HCT116 (cell line): Measurements from ENCODE around the gene EIF2AK3. TPM values are rescaled to one million over a fixed set of nuclear protein-coding genes. Genes with fewer than 3 reads are reported as not detected.

Experiments used
- ATAC-seq: fragments of 200-7000 bp; cut with Tn5 transposase; 2 replicates; pipeline ENCODE4 v1.9.1; 2020; ENCODE audit warnings: mild to moderate bottlenecking, moderate library complexity
- BruUV-seq: library from RNA; stranded (reverse); fragments of 400-500 nt; replicated peaks from 2 replicates; lab custom pipeline; 2021; lab: Mats Ljungman, UMichigan
- CTCF ChIA-PET: fragments of 300-600 bp; sonication (Branson Sonifier 250); formaldehyde crosslinking; loops from one replicate; lab custom pipeline; 2021; ENCODE audit warnings: antibody characterized with exemption; lab: Charles Lee
- POLR2A ChIA-PET: fragments of 300-600, 350-600 bp; sonication (Branson Sonifier 250); formaldehyde crosslinking; loops from one replicate; lab custom pipeline; 2021; ENCODE audit warnings: antibody characterized with exemption; lab: Charles Lee
- RAD21 ChIA-PET, 2 experiments: fragments of 300-600 bp; sonication (Branson Sonifier 250); formaldehyde crosslinking; loops; one replicate each; lab custom pipeline; 2023; ENCODE audit warnings: low total read pairs in 2 of 2; ENCODE audit not compliant: uncharacterized antibody in 2 of 2, unreplicated experiment in 2 of 2, low non-redundant PET in 1 of 2; lab: Charles Lee
- DNase-seq: peaks from one replicate; pipeline ENCODE4 v3.0.0-alpha.2; 2010; ENCODE audit warnings: low read depth, low spot score
- H2AFZ ChIP-seq: fragments of 200-600 bp; shearing (Covaris generic), sonication (generic); 2 replicates; pipeline ENCODE4 v1.6.1; 2017; ENCODE audit warnings: low read depth, mixed run types, mixed read lengths, antibody characterized with exemption, low read length; ENCODE audit not compliant: poor library complexity, severe bottlenecking
- H3K27ac ChIP-seq: 2 replicates; pipeline ENCODE4 v1.5.1; 2012; ENCODE audit warnings: low read depth, low read length
- H3K27me3 ChIP-seq: fragments of 200-600 bp; sonication (generic); 2 replicates; pipeline ENCODE4 v1.6.1; 2016; ENCODE audit warnings: mixed run types, low read length, mixed read lengths; ENCODE audit not compliant: insufficient read depth
- H3K36me3 ChIP-seq, 2 experiments: fragments of 200-500 bp in 1 of 2; fragments of 200-600 bp in 1 of 2; sonication (Bioruptor generic) in 1 of 2; sonication (generic) in 1 of 2; 2 replicates each; pipeline versions ENCODE4 v1.5.1 to v1.6.1; 2014 to 2016; ENCODE audit warnings: low read length in 2 of 2, inconsistent platforms in 1 of 2, mixed read lengths in 1 of 2, mixed run types in 1 of 2; ENCODE audit not compliant: insufficient read depth in 2 of 2, control insufficient read depth in 1 of 2
- H3K4me1 ChIP-seq, 2 experiments: fragments of 200-600 bp in 1 of 2; sonication (generic) in 1 of 2; 2 replicates each; pipeline versions ENCODE4 v1.5.1 to v1.6.1; 2012 to 2017; ENCODE audit warnings: low read length in 2 of 2, inconsistent platforms in 1 of 2, mild to moderate bottlenecking in 1 of 2, mixed read lengths in 1 of 2, mixed run types in 1 of 2, moderate library complexity in 1 of 2; ENCODE audit not compliant: insufficient read depth in 2 of 2, control insufficient read depth in 1 of 2
- H3K4me2 ChIP-seq: fragments of 200-600 bp; sonication (generic); 2 replicates; pipeline ENCODE4 v1.6.1; 2017; ENCODE audit warnings: mixed run types, low read length, mixed read lengths
- H3K4me3 ChIP-seq, 2 experiments: fragments of 200-600 bp in 1 of 2; sonication (generic) in 1 of 2; replicated peaks in 1 of 2; 2 replicates each; pipeline ENCODE4 v1.5.1; 2011 to 2016; ENCODE audit warnings: low read length in 2 of 2, control low read depth in 1 of 2, low read depth in 1 of 2, mild to moderate bottlenecking in 1 of 2, mixed read lengths in 1 of 2, mixed run types in 1 of 2
- H3K79me2 ChIP-seq: fragments of 200-600 bp; sonication (generic); 2 replicates; pipeline ENCODE4 v1.6.1; 2017; ENCODE audit warnings: mild to moderate bottlenecking, mixed run types, low read length, moderate library complexity, mixed read lengths; ENCODE audit not compliant: insufficient read depth
- H3K9ac ChIP-seq: fragments of 200-600 bp; sonication (generic); 2 replicates; pipeline ENCODE4 v1.6.1; 2016; ENCODE audit warnings: low read length, mixed read lengths
- H3K9me2 ChIP-seq: fragments of 200-600 bp; sonication (generic), shearing (Covaris generic); 2 replicates; pipeline ENCODE4 v1.6.1; 2017; ENCODE audit warnings: mixed run types, mild to moderate bottlenecking, moderate library complexity; ENCODE audit not compliant: insufficient read depth
- H3K9me3 ChIP-seq, 2 experiments: fragments of 200-500 bp in 1 of 2; fragments of 200-600 bp in 1 of 2; sonication (Bioruptor generic) in 1 of 2; sonication (generic) in 1 of 2; 2 replicates each; pipeline ENCODE4 v1.6.1; 2014 to 2017; ENCODE audit warnings: low read length in 2 of 2, mixed read lengths in 2 of 2, inconsistent platforms in 1 of 2, low read depth in 1 of 2, mild to moderate bottlenecking in 1 of 2, mixed run types in 1 of 2, moderate library complexity in 1 of 2; ENCODE audit not compliant: control insufficient read depth in 1 of 2, insufficient read depth in 1 of 2
- H4K20me1 ChIP-seq: fragments of 200-600 bp; sonication (generic), shearing (Covaris generic); 2 replicates; pipeline ENCODE4 v1.6.1; 2017; ENCODE audit warnings: mixed run types, mild to moderate bottlenecking, moderate library complexity; ENCODE audit not compliant: insufficient read depth
- CBX3 ChIP-seq: IDR thresholded peaks from 2 replicates; pipeline ENCODE4 v1.6.1; 2012; ENCODE audit warnings: low read depth
- EGR1 ChIP-seq: IDR thresholded peaks from 2 replicates; pipeline ENCODE4 v1.6.1; 2012; ENCODE audit warnings: low read depth
- ELF1 ChIP-seq: IDR thresholded peaks from 2 replicates; pipeline ENCODE4 v1.6.1; 2012; ENCODE audit warnings: low read depth, borderline replicate concordance
- EZH2 ChIP-seq: fragments of 200-600 bp; sonication (generic); IDR thresholded peaks from 2 replicates; pipeline ENCODE4 v1.6.1; 2017; ENCODE audit warnings: antibody characterized with exemption, mixed run types
- FOSL1 ChIP-seq: IDR thresholded peaks from 2 replicates; pipeline ENCODE4 v1.6.1; 2012; ENCODE audit warnings: low read depth
- JUND ChIP-seq: IDR thresholded peaks from 2 replicates; pipeline ENCODE4 v1.6.1; 2012
- POLR2AphosphoS5 ChIP-seq: IDR thresholded peaks from 2 replicates; pipeline ENCODE4 v1.6.1; 2011; ENCODE audit warnings: mild to moderate bottlenecking, low read depth, low read length, moderate library complexity
- SP1 ChIP-seq: IDR thresholded peaks from 2 replicates; pipeline ENCODE4 v1.6.1; 2012; ENCODE audit warnings: low read depth
- SRF ChIP-seq: IDR thresholded peaks from 2 replicates; pipeline ENCODE4 v1.6.1; 2012; ENCODE audit warnings: low read depth
- YY1 ChIP-seq: IDR thresholded peaks from 2 replicates; pipeline ENCODE4 v1.6.1; 2011; ENCODE audit warnings: low read length, low read depth, moderate library complexity, mild to moderate bottlenecking; ENCODE audit not compliant: insufficient replicate concordance; ENCODE audit errors: extremely low read depth
- ZNF274 ChIP-seq: fragments of 200-500 bp; sonication (Bioruptor generic); IDR thresholded peaks from 2 replicates; pipeline ENCODE4 v1.6.1; 2014; ENCODE audit warnings: mild to moderate bottlenecking, low read depth, low read length, inconsistent platforms
- intact Hi-C: fragments of 100-400 bp; cut with micrococcal nuclease; formaldehyde crosslinking; loops from 2 replicates; pipeline ENCODE4 v1.10.0; 2022
- total RNA-seq: library from RNA; stranded (reverse); gene quantifications from one replicate; pipeline ENCODE4 v1.2.1, GENCODE V29; 2021; ENCODE audit not compliant: unreplicated experiment
- TF ChIP-seq, protein P1 (sequence below): IDR thresholded peaks from 2 replicates; pipeline ENCODE4 v1.6.1; 2012
- TF ChIP-seq, protein P2 (sequence below): IDR thresholded peaks from 2 replicates; pipeline ENCODE4 v1.6.1; 2012
- TF ChIP-seq, protein P3 (sequence below): IDR thresholded peaks from 2 replicates; pipeline ENCODE4 v1.6.1; 2011; ENCODE audit warnings: mild to moderate bottlenecking, low read length, moderate library complexity; ENCODE audit not compliant: insufficient replicate concordance; ENCODE audit errors: extremely low read depth
- TF ChIP-seq, protein P4 (sequence below): IDR thresholded peaks from 2 replicates; pipeline ENCODE4 v1.6.1; 2012; ENCODE audit warnings: low read depth

EIF2AK3 gene
- total RNA-seq, 1 experiment from 2014 or later, result 8.9 TPM

DNA sequence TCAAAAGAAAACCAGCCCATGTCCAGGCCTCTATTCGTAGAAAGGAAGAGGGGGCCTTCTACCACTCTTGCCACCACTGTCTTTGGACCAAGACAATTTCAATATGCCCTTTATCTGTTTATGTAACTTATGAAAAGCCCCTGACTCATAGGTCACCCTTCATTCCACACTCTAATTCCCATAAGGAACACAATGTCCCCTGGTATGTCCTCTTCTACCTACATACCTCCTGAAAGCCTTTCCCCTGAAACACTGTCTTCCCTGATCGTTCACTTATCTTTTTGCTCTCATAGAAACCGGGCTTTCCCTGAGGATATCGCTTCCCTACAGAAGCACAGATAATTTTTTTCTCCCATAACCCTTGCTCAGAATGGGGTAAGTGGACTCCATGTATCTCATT, 13.3 kb downstream of the EIF2AK3 start:
- no peak for DNase-seq
- ChIA-PET CTCF (no interaction called here), POLR2A (no interaction called here), RAD21 (no interaction called here)
- no peak overlapping the region for H3K9ac ChIP-seq
- intact Hi-C loops, result no loop called here
- H2AFZ ChIP-seq, result no peak overlapping the region
- no peaks in the 10 kb centered on the region for H3K9me2 ChIP-seq
- BruUV-seq, result no TSS peak
- peaks cover 8% of the 10 kb centered on the region; the same call in 1 of the 2 replicates for H3K79me2 ChIP-seq
- H3K4me3 ChIP-seq, result no peak overlapping the region
- no peak for ATAC-seq
- no peaks in the 10 kb centered on the region for H3K27me3 ChIP-seq
- H3K4me1 ChIP-seq, result peaks cover 12 to 36% of the 10 kb centered on the region in 2 experiments
- no peak overlapping the region for H3K27ac ChIP-seq
- no peaks in the 10 kb centered on the region for H4K20me1 ChIP-seq
- H3K36me3 ChIP-seq, result no peaks in the 10 kb centered on the region
- no peak for TF ChIP-seq JUND
- no peak for TF ChIP-seq SRF
- TF ChIP-seq SP1, result no peak
- no peak for TF ChIP-seq CBX3
- peak overlapping the region; percentile 24; the same call in 1 of the 2 replicates for H3K4me2 ChIP-seq
- no peaks in the 10 kb centered on the region for H3K9me3 ChIP-seq

DNA sequence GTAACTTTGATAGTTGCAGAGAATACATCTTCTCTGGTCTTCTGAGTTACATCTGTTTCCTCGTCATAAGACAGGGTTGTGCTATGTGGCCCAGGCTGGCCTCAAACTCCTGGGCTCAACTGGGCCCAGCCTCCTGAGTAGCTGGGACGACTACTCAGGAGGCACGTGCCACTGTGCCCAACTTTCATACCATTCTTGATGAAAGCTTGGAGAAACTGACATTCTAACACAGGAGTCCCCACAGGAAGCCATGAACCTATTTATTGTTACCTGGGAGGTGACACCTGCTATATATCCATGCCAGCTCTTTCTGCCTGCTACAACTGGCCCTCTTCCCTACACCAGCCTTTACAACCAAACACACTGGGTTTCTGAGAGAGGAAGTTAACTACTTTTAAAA, 19.1 kb downstream of the EIF2AK3 start:
- ChIA-PET CTCF (interaction anchor here (0.7 to 1.4 kb wide), 2 partner anchors 13 to 60 kb away, joined by 3 read pairs; no protein-coding TSS in a partner anchor), RAD21 (no interaction called here), POLR2A (no interaction called here)
- intact Hi-C loops, result no loop called here
- Histone ChIP-seq H2AFZ (no peak overlapping the region), H3K79me2 (0 out of 2 replicates have a peak, but pooled peaks cover 2% of the 10 kb centered on the region), H3K4me2 (no peak overlapping the region), H4K20me1 (0 out of 2 replicates have a peak, but pooled peaks cover under 1% of the 10 kb centered on the region), H3K4me3 (no peak overlapping the region), H3K36me3 (no peaks in the 10 kb centered on the region), H3K4me1 (peaks cover 12 to 35% of the 10 kb centered on the region in 2 experiments), H3K9me2 (no peaks in the 10 kb centered on the region), H3K27me3 (no peaks in the 10 kb centered on the region), H3K9me3 (no peaks in the 10 kb centered on the region), H3K27ac (no peak overlapping the region), H3K9ac (no peak overlapping the region)
- no TSS peak for BruUV-seq
- DNase-seq (no peak), ATAC-seq (no peak)
- TF ChIP-seq EZH2 (no peak), JUND (no peak), FOSL1 (no peak), ZNF274 (no peak), POLR2AphosphoS5 (no peak), YY1 (no peak), ELF1 (no peak), EGR1 (no peak)
- TF ChIP-seq, protein P1, sequence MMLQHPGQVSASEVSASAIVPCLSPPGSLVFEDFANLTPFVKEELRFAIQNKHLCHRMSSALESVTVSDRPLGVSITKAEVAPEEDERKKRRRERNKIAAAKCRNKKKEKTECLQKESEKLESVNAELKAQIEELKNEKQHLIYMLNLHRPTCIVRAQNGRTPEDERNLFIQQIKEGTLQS, result no peak
- TF ChIP-seq, protein P2, sequence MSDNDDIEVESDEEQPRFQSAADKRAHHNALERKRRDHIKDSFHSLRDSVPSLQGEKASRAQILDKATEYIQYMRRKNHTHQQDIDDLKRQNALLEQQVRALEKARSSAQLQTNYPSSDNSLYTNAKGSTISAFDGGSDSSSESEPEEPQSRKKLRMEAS, result no peak
- TF ChIP-seq, protein P3, sequence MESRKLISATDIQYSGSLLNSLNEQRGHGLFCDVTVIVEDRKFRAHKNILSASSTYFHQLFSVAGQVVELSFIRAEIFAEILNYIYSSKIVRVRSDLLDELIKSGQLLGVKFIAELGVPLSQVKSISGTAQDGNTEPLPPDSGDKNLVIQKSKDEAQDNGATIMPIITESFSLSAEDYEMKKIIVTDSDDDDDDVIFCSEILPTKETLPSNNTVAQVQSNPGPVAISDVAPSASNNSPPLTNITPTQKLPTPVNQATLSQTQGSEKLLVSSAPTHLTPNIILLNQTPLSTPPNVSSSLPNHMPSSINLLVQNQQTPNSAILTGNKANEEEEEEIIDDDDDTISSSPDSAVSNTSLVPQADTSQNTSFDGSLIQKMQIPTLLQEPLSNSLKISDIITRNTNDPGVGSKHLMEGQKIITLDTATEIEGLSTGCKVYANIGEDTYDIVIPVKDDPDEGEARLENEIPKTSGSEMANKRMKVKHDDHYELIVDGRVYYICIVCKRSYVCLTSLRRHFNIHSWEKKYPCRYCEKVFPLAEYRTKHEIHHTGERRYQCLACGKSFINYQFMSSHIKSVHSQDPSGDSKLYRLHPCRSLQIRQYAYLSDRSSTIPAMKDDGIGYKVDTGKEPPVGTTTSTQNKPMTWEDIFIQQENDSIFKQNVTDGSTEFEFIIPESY, result no peak
- TF ChIP-seq, protein P4, sequence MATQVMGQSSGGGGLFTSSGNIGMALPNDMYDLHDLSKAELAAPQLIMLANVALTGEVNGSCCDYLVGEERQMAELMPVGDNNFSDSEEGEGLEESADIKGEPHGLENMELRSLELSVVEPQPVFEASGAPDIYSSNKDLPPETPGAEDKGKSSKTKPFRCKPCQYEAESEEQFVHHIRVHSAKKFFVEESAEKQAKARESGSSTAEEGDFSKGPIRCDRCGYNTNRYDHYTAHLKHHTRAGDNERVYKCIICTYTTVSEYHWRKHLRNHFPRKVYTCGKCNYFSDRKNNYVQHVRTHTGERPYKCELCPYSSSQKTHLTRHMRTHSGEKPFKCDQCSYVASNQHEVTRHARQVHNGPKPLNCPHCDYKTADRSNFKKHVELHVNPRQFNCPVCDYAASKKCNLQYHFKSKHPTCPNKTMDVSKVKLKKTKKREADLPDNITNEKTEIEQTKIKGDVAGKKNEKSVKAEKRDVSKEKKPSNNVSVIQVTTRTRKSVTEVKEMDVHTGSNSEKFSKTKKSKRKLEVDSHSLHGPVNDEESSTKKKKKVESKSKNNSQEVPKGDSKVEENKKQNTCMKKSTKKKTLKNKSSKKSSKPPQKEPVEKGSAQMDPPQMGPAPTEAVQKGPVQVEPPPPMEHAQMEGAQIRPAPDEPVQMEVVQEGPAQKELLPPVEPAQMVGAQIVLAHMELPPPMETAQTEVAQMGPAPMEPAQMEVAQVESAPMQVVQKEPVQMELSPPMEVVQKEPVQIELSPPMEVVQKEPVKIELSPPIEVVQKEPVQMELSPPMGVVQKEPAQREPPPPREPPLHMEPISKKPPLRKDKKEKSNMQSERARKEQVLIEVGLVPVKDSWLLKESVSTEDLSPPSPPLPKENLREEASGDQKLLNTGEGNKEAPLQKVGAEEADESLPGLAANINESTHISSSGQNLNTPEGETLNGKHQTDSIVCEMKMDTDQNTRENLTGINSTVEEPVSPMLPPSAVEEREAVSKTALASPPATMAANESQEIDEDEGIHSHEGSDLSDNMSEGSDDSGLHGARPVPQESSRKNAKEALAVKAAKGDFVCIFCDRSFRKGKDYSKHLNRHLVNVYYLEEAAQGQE, result no peak
- TF ChIP-seq, all 23 proteins: peak for 0
